IMR-90 (cell line): ENCODE measurements around the gene PI4K2B.
"Not testable (repeated sequence)": the region's sequence is repeated elsewhere in the genome, so short reads cannot be mapped to it uniquely, and the experiment has no call there.

Experiments
- MAFK ChIP-seq: IDR thresholded peaks from 2 replicates; pipeline ENCODE4 v1.6.1; 2012; ENCODE audit warnings: low read depth, low read length, improper control_type of control experiment
- MAZ ChIP-seq: IDR thresholded peaks from 2 replicates; pipeline ENCODE4 v1.6.1; 2012; ENCODE audit warnings: low read depth, mild to moderate bottlenecking, low read length, improper control_type of control experiment, moderate library complexity, borderline replicate concordance
- RAD21 ChIP-seq: IDR thresholded peaks from 2 replicates; pipeline ENCODE4 v1.6.1; 2012; ENCODE audit warnings: low read length, improper control_type of control experiment
- SMC3 ChIP-seq: fragments of 150-350 bp; IDR thresholded peaks from 2 replicates; pipeline ENCODE4 v1.6.1; 2016; ENCODE audit warnings: low read depth, mild to moderate bottlenecking, antibody characterized with exemption, low read length, moderate library complexity
- TF ChIP-seq, protein P1 (sequence below): conservative IDR thresholded peaks from 2 replicates; pipeline ENCODE4 v1.5.1; 2012; ENCODE audit warnings: mild to moderate bottlenecking, low read depth, low read length, improper control_type of control experiment

DNA sequence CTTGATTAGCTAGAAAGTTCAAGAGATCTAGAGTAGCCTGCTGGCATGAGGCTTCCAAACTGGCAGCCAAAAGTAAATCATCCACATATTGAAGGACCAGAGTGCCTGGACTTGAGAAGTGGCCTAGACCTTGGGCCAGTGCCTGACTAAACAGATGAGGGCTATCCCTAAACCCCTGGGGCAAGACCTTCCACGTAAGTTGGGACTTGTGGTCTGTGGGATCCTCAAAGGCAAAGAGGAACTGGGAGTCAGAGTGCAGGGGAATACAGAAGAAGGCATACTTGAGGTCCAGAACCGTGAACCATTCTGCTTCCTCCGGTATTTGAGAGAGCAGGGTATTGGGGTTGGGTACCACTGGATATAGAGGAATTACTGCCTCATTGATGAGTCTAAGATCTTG lies 8.4 kb downstream of the PI4K2B start:
- TF ChIP-seq, protein P1, sequence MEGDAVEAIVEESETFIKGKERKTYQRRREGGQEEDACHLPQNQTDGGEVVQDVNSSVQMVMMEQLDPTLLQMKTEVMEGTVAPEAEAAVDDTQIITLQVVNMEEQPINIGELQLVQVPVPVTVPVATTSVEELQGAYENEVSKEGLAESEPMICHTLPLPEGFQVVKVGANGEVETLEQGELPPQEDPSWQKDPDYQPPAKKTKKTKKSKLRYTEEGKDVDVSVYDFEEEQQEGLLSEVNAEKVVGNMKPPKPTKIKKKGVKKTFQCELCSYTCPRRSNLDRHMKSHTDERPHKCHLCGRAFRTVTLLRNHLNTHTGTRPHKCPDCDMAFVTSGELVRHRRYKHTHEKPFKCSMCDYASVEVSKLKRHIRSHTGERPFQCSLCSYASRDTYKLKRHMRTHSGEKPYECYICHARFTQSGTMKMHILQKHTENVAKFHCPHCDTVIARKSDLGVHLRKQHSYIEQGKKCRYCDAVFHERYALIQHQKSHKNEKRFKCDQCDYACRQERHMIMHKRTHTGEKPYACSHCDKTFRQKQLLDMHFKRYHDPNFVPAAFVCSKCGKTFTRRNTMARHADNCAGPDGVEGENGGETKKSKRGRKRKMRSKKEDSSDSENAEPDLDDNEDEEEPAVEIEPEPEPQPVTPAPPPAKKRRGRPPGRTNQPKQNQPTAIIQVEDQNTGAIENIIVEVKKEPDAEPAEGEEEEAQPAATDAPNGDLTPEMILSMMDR: not testable (repeated sequence)
- not testable (repeated sequence) for TF ChIP-seq SMC3, MAZ, RAD21, MAFK
